H1 (cell line): ENCODE data around the gene MARCHF3. TPM values are rescaled to one million over a fixed set of nuclear protein-coding genes. Genes with fewer than 3 reads are reported as not detected.

Source experiments
- CTCF ChIA-PET: fragments of 300-600 bp; sonication (Branson Sonifier 250); formaldehyde crosslinking; loops from one replicate; lab custom pipeline; 2021; ENCODE audit not compliant: partially characterized antibody; lab: Charles Lee
- POLR2A ChIA-PET: fragments of 300-600 bp; sonication (Branson Sonifier 250); formaldehyde crosslinking; loops from one replicate; lab custom pipeline; 2021; ENCODE audit warnings: inconsistent platforms; ENCODE audit not compliant: partially characterized antibody; lab: Charles Lee
- DNase-seq, 2 experiments: peaks; one replicate each; pipeline versions ENCODE4 v3.0.0 to v3.0.0-alpha.2; 2010 to 2022; ENCODE audit warnings: low spot score in 2 of 2, low read depth in 1 of 2, mixed read lengths in 1 of 2
- FAIRE-seq: peaks from 2 replicates; lab custom pipeline; 2011; peaks lifted over from hg19 to GRCh38; lab: Jason Lieb, UNC
- H2AFZ ChIP-seq: 2 replicates; pipeline ENCODE4 v1.8.1; 2012; ENCODE audit warnings: low read length, inconsistent platforms
- H2AK5ac ChIP-seq: 2 replicates; pipeline ENCODE4 v1.6.1; 2013; ENCODE audit warnings: low read depth, low read length
- H2BK120ac ChIP-seq: replicated peaks from 2 replicates; pipeline ENCODE3; 2013; ENCODE audit warnings: low read depth, low read length, inconsistent platforms
- H2BK12ac ChIP-seq: 2 replicates; pipeline ENCODE4 v1.6.1; 2013; ENCODE audit warnings: low read depth, low read length
- H2BK15ac ChIP-seq: 2 replicates; pipeline ENCODE4 v1.6.1; 2013; ENCODE audit warnings: low read length
- H2BK20ac ChIP-seq: 2 replicates; pipeline ENCODE4 v1.6.1; 2013; ENCODE audit warnings: low read length
- H2BK5ac ChIP-seq: 2 replicates; pipeline ENCODE4 v1.6.1; 2013; ENCODE audit warnings: low read depth, low read length
- H3K14ac ChIP-seq: 2 replicates; pipeline ENCODE4 v1.6.1; 2013; ENCODE audit warnings: inconsistent platforms; ENCODE audit not compliant: insufficient read length
- H3K18ac ChIP-seq: 2 replicates; pipeline ENCODE4 v1.6.1; 2013; ENCODE audit warnings: low read length; ENCODE audit errors: extremely low read depth
- H3K23ac ChIP-seq: 2 replicates; pipeline ENCODE4 v1.6.1; 2013; ENCODE audit warnings: inconsistent platforms; ENCODE audit not compliant: insufficient read length
- H3K23me2 ChIP-seq: 2 replicates; pipeline ENCODE4 v1.6.1; 2013; ENCODE audit warnings: low read depth, low read length
- H3K27ac ChIP-seq: 2 replicates; pipeline ENCODE4 v1.6.1; 2011; ENCODE audit warnings: low read depth, low read length, inconsistent platforms
- H3K27me3 ChIP-seq, 4 experiments: replicated peaks in 1 of 4; 1 replicate in 1 of 4; 2 replicates in 3 of 4; pipeline versions ENCODE4 v1.6.1 to v1.8.1; 2011 to 2013; ENCODE audit warnings: low read length in 3 of 4, mild to moderate bottlenecking in 3 of 4, inconsistent platforms in 2 of 4, mixed read lengths in 2 of 4, moderate library complexity in 1 of 4; ENCODE audit not compliant: control insufficient read depth in 3 of 4, insufficient read depth in 3 of 4; ENCODE audit errors: extremely low read depth in 1 of 4
- H3K36me3 ChIP-seq, 4 experiments: 2 replicates each; pipeline versions ENCODE4 v1.6.1 to v1.8.1; 2011 to 2013; ENCODE audit warnings: mild to moderate bottlenecking in 4 of 4, low read length in 3 of 4, moderate library complexity in 2 of 4, control low read depth in 1 of 4, inconsistent platforms in 1 of 4; ENCODE audit not compliant: insufficient read depth in 4 of 4, control insufficient read depth in 2 of 4
- H3K4ac ChIP-seq: replicated peaks from 2 replicates; pipeline ENCODE3; 2013; ENCODE audit warnings: low read length, low read depth, mixed read lengths, inconsistent platforms; ENCODE audit not compliant: insufficient read length
- H3K4me1 ChIP-seq, 4 experiments: replicated peaks in 1 of 4; 1 replicate in 1 of 4; 2 replicates in 3 of 4; pipeline versions ENCODE4 v1.6.1 to v1.8.1; 2011 to 2013; ENCODE audit warnings: low read length in 3 of 4, inconsistent platforms in 2 of 4, mixed read lengths in 1 of 4; ENCODE audit not compliant: insufficient read depth in 4 of 4, control insufficient read depth in 3 of 4
- H3K4me2 ChIP-seq, 2 experiments: 2 replicates each; pipeline versions ENCODE4 v1.6.1 to v1.8.1; 2011 to 2013; ENCODE audit warnings: low read depth in 2 of 2, low read length in 2 of 2, control low read depth in 1 of 2, inconsistent platforms in 1 of 2, mild to moderate bottlenecking in 1 of 2; ENCODE audit not compliant: insufficient read depth in 1 of 2
- H3K4me3 ChIP-seq, 4 experiments: fragments of 200-600, 300-600 bp in 1 of 4; sonication (generic), shearing (Covaris generic), sonication (Bioruptor Twin) in 1 of 4; 2 replicates each; pipeline versions ENCODE4 v1.5.1 to v1.8.1; 2011 to 2016; ENCODE audit warnings: low read length in 4 of 4, low read depth in 3 of 4, control low read depth in 2 of 4, inconsistent platforms in 2 of 4, mild to moderate bottlenecking in 2 of 4, mixed read lengths in 1 of 4, moderate library complexity in 1 of 4; ENCODE audit not compliant: insufficient read depth in 2 of 4; ENCODE audit errors: extremely low read depth in 1 of 4
- H3K56ac ChIP-seq: replicated peaks from 2 replicates; pipeline ENCODE3; 2013; ENCODE audit warnings: low read depth, mild to moderate bottlenecking, mixed read lengths, low read length, inconsistent platforms; ENCODE audit not compliant: insufficient read length
- H3K79me1 ChIP-seq: 2 replicates; pipeline ENCODE4 v1.6.1; 2013; ENCODE audit warnings: low read depth, low read length, control low read depth
- H3K79me2 ChIP-seq, 2 experiments: 2 replicates each; pipeline versions ENCODE4 v1.6.1 to v1.8.1; 2012 to 2013; ENCODE audit warnings: low read length in 2 of 2, mild to moderate bottlenecking in 2 of 2, inconsistent platforms in 1 of 2; ENCODE audit not compliant: insufficient read depth in 2 of 2, control insufficient read depth in 1 of 2
- H3K9ac ChIP-seq, 4 experiments: replicated peaks in 1 of 4; 1 replicate in 1 of 4; 2 replicates in 3 of 4; pipeline versions ENCODE4 v1.6.1 to v1.8.1; 2011 to 2013; ENCODE audit warnings: low read depth in 3 of 4, low read length in 3 of 4, control low read depth in 2 of 4, mild to moderate bottlenecking in 2 of 4, moderate library complexity in 2 of 4, inconsistent platforms in 1 of 4; ENCODE audit errors: extremely low read depth in 1 of 4
- H3K9me3 ChIP-seq, 2 experiments: 2 replicates each; pipeline versions ENCODE4 v1.6.1 to v1.8.1; 2012 to 2013; ENCODE audit warnings: mild to moderate bottlenecking in 2 of 2, moderate library complexity in 2 of 2, control low read depth in 1 of 2, inconsistent platforms in 1 of 2, low read depth in 1 of 2, low read length in 1 of 2, mixed read lengths in 1 of 2; ENCODE audit not compliant: insufficient read depth in 2 of 2
- H4K20me1 ChIP-seq, 2 experiments: replicated peaks in 1 of 2; 2 replicates each; pipeline versions ENCODE3 to v1.8.1; 2011 to 2013; ENCODE audit warnings: inconsistent platforms in 2 of 2, low read length in 2 of 2, mild to moderate bottlenecking in 1 of 2; ENCODE audit not compliant: insufficient read depth in 2 of 2, control insufficient read depth in 1 of 2
- H4K5ac ChIP-seq: 2 replicates; pipeline ENCODE4 v1.6.1; 2013; ENCODE audit warnings: low read length, low read depth, mixed read lengths, inconsistent platforms; ENCODE audit not compliant: insufficient read length
- H4K8ac ChIP-seq: 2 replicates; pipeline ENCODE4 v1.8.0; 2013; ENCODE audit warnings: mild to moderate bottlenecking, moderate library complexity, low read length, inconsistent platforms; ENCODE audit not compliant: insufficient read depth; ENCODE audit errors: extremely low read depth
- H4K91ac ChIP-seq: replicated peaks from 2 replicates; pipeline ENCODE3; 2013; ENCODE audit warnings: low read length, mixed read lengths, inconsistent platforms; ENCODE audit not compliant: insufficient read length
- CHD7 ChIP-seq: fragments of 300-600 bp; sonication (generic); IDR thresholded peaks from 2 replicates; pipeline ENCODE4 v1.7.1; 2012; ENCODE audit warnings: low read length, moderate library complexity, mild to moderate bottlenecking, inconsistent platforms; ENCODE audit not compliant: insufficient replicate concordance
- polyA plus RNA-seq, 7 experiments: library from polyadenylated mRNA; depleted of rRNA in 3 of 7; stranded (reverse) in 5 of 7; unstranded in 2 of 7; fragments of >200 nt in 5 of 7; fragments of 200-250 nt in 2 of 7; gene quantifications; 1 replicate in 5 of 7; 2 replicates in 1 of 7; 4 replicates in 1 of 7; pipeline versions ENCODE4 v1.2.1 to v1.2.3, GENCODE V29; 2011 to 2013; ENCODE audit warnings: missing spikeins in 2 of 7, mixed read lengths in 2 of 7
- total RNA-seq: library from RNA; stranded (reverse); fragmentation: NEBNext Ultra II Directional; extraction: Animal tissue kit (Norgen Biotek cat#: 25700); gene quantifications from 2 replicates; pipeline ENCODE4 v1.2.1, GENCODE V29; 2021

MARCHF3 gene
- total and polyA plus RNA-seq, 2 of the 8 experiments (the other 6 are each of a cell fraction or from before 2014, with no cell fraction given): 12.0 to 16.9 TPM

DNA sequence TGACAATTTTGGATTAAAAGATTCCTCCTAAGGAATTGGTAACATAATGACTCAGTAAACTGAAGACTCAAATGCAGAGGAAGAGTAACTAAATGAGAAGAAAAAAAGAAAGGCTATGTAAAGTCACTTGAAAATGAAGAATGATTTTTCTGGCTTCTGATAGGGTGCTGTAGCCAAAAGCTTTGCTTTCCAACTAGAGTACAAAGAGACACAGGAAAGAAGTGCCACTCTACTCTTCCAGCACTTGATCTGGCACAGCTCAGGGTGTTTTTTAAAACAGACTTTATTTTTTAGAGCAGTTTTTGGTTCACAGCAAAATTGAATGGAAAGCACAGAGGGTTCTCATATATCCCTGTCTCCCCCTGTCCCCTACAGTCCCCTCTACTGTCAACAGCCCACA lies 130.9 kb downstream of the MARCHF3 start:
- Histone ChIP-seq H2BK5ac (no peak overlapping the region), H3K79me2 (no peaks in the 10 kb centered on the region), H2BK120ac (no peak overlapping the region), H3K4me1 (peaks cover 0 to 6% (median 2%) of the 10 kb centered on the region in 4 experiments; a peak in 4 of 7 replicates), H2BK20ac (no peak overlapping the region), H3K23ac (no peak overlapping the region), H3K23me2 (no peaks in the 10 kb centered on the region), H3K27ac (no peak overlapping the region), H3K14ac (no peak overlapping the region), H3K9ac (no peak overlapping the region), H3K36me3 (no peaks in the 10 kb centered on the region; a peak in 1 of 8 replicates), H4K91ac (no peak overlapping the region), H3K4me2 (no peak overlapping the region), H3K27me3 (no peaks in the 10 kb centered on the region), H2BK15ac (no peak overlapping the region), H2BK12ac (no peak overlapping the region), H2AK5ac (no peak overlapping the region), H4K20me1 (no peaks in the 10 kb centered on the region), H4K8ac (no peak overlapping the region), H3K4me3 (no peak overlapping the region), H3K4ac (no peak overlapping the region), H2AFZ (no peak overlapping the region), H3K79me1 (no peaks in the 10 kb centered on the region), H3K56ac (no peak overlapping the region), H3K18ac (no peak overlapping the region), H4K5ac (no peak overlapping the region), H3K9me3 (peaks cover 0 to 2% of the 10 kb centered on the region in 2 experiments; a peak in 1 of 4 replicates)
- DNase-seq (no peak), FAIRE-seq (no peak)
- ChIA-PET CTCF (no interaction called here), POLR2A (no interaction called here)
- TF ChIP-seq CHD7: no peak
